Measurements from ENCODE around the gene USP11.

- TF ChIP-seq CTCF (IDR thresholded peaks at IDR 0.05) (no peak), POLR2A (IDR thresholded peaks at IDR 0.05; ENCODE audit: low read depth) (no peak), EP300 (IDR thresholded peaks at IDR 0.05) (no peak), POLR2AphosphoS5 (IDR thresholded peaks at IDR 0.05) (peak in 1 of 2 donors; percentile 9)
Observed at GRCh38 chrX:47212381-47213293, 20.2 kb upstream of the USP11 start.
